DMS53 treated with DMSO at 0.1 percent for 48 hours (cell line): Measurements from ENCODE around the gene GNAQ.

Experiments
- DNase-seq: peaks from one replicate; lab custom pipeline; 2025; ENCODE audit not compliant: unreplicated experiment; lab: John Stamatoyannopoulos, UW

Gene GNAQ

GRCh38 chr9:77848897-77849296 lies 182.7 kb downstream of the GNAQ start:
- no peak for DNase-seq

GRCh38 chr9:77848404-77848803 lies 183.2 kb downstream of the GNAQ start:
- no peak for DNase-seq

GRCh38 chr9:77847626-77848025 lies 184.0 kb downstream of the GNAQ start:
- no peak for DNase-seq

GRCh38 chr9:77847059-77847499 lies 184.5 kb downstream of the GNAQ start:
- no peak for DNase-seq

GRCh38 chr9:77844415-77844814 lies 187.2 kb downstream of the GNAQ start:
- no peak for DNase-seq

GRCh38 chr9:77843871-77844155 lies 187.8 kb downstream of the GNAQ start:
- no peak for DNase-seq

GRCh38 chr9:77843076-77843870 lies 188.3 kb downstream of the GNAQ start:
- no peak for DNase-seq

GRCh38 chr9:77841739-77842386 lies 189.7 kb downstream of the GNAQ start:
- no peak for DNase-seq

GRCh38 chr9:77839459-77840140 lies 192.0 kb downstream of the GNAQ start:
- DNase-seq, result no peak

GRCh38 chr9:77838986-77839385 lies 192.6 kb downstream of the GNAQ start:
- DNase-seq, result no peak

- no peak for DNase-seq
Observed at GRCh38 chr9:77834898-77835488, 196.6 kb downstream of the GNAQ start.

GRCh38 chr9:77833561-77834429 lies 197.8 kb downstream of the GNAQ start:
- no peak for DNase-seq

- no peak for DNase-seq
Observed at GRCh38 chr9:77832639-77833038, 199.0 kb downstream of the GNAQ start.

GRCh38 chr9:77831781-77832180 lies 199.8 kb downstream of the GNAQ start:
- no peak for DNase-seq

GRCh38 chr9:77830618-77831285 lies 200.9 kb downstream of the GNAQ start:
- DNase-seq, result no peak

- no peak for DNase-seq
Observed at GRCh38 chr9:77829420-77829819, 202.2 kb downstream of the GNAQ start.

GRCh38 chr9:77827104-77827784 lies 204.4 kb downstream of the GNAQ start:
- DNase-seq, result no peak

GRCh38 chr9:77826621-77827020 lies 205.0 kb downstream of the GNAQ start:
- DNase-seq, result no peak

- DNase-seq, result no peak
Observed at GRCh38 chr9:77826116-77826515, 205.5 kb downstream of the GNAQ start.

GRCh38 chr9:77825361-77825760 lies 206.2 kb downstream of the GNAQ start:
- no peak for DNase-seq
